ENCODE data around the gene KCP. TPM values are rescaled to one million over a fixed set of nuclear protein-coding genes. Genes with fewer than 3 reads are reported as not detected.

KCP gene
- polyA plus RNA-seq, 1 donor (not counting 4 experiments of a cell fraction or from before 2014, with no cell fraction given): not detected

GRCh38 chr7:128937647-128938543, 27.4 kb upstream of the KCP start, which contains the start of gene IRF5:
IRF5 (plus strand) TSS chr7:128937927; CDS start chr7:128942082, 4,155 bp downstream.
- Histone ChIP-seq H3K4me1 (ENCODE audit: control insufficient read depth, extremely low read depth, insufficient read depth, low read length) (no peaks in the 10 kb centered on the region), H3K27me3 (ENCODE audit: control insufficient read depth, extremely low read depth, insufficient read depth, low read length) (peaks cover 38% of the 10 kb centered on the region), H3K4me3 (ENCODE audit: control insufficient read depth in 2 of 3, extremely low read depth in 1 of 3, insufficient read depth in 2 of 3, low read depth in 1 of 3, low read length in 3 of 3) (peak within 1 kb of the TSS; percentile 49 to 73 (median 67)), H3K36me3 (ENCODE audit: control insufficient read depth in 2 of 2, extremely low read depth in 1 of 2, insufficient read depth in 2 of 2, low read length in 2 of 2) (no peaks in the 10 kb centered on the region), H4K20me1 (ENCODE audit: control insufficient read depth, extremely low read depth, insufficient read depth, low read length) (no peaks in the 10 kb centered on the region), H3K79me2 (ENCODE audit: control insufficient read depth, insufficient read depth, low read length) (no peaks in the 10 kb centered on the region), H3K27ac (ENCODE audit: control insufficient read depth, insufficient read depth, low read length) (no peak within 1 kb of the TSS), H3K4me2 (ENCODE audit: control insufficient read depth, extremely low read depth, insufficient read depth, low read depth, low read length) (peak within 1 kb of the TSS; percentile 88), H3K9me1 (ENCODE audit: control insufficient read depth, extremely low read depth, insufficient read depth, low read length) (no peaks in the 10 kb centered on the region), H3K9ac (ENCODE audit: control insufficient read depth, extremely low read depth, insufficient read depth, low read length) (peak within 1 kb of the TSS; percentile 52), H2AFZ (ENCODE audit: control insufficient read depth, low read length) (peak within 1 kb of the TSS; percentile 84), H3K9me3 (ENCODE audit: control insufficient read depth, low read depth, low read length) (no peaks in the 10 kb centered on the region)
- dilution Hi-C loops (cut with MboI; ENCODE audit: extremely low pct_ligation_motif_present, low sequenced_read_pairs): no loop called here
- FAIRE-seq (no peak), DNase-seq (ENCODE audit: low read depth, low spot score) (no peak)
- TF ChIP-seq EZH2 (IDR thresholded peaks at IDR 0.05; ENCODE audit: low read length): no peak

GRCh38 chr7:128937271-128937646, 26.8 kb upstream of the KCP start:
- peaks cover 38% of the 10 kb centered on the region for H3K27me3 ChIP-seq (ENCODE audit: control insufficient read depth, extremely low read depth, insufficient read depth, low read length)
- no peaks in the 10 kb centered on the region for H3K9me1 ChIP-seq (ENCODE audit: control insufficient read depth, extremely low read depth, insufficient read depth, low read length)
- H3K36me3 ChIP-seq (ENCODE audit: control insufficient read depth in 2 of 2, extremely low read depth in 1 of 2, insufficient read depth in 2 of 2, low read length in 2 of 2): no peaks in the 10 kb centered on the region
- H3K27ac ChIP-seq (ENCODE audit: control insufficient read depth, insufficient read depth, low read length): no peak overlapping the region
- DNase-seq (ENCODE audit: low read depth, low spot score): no peak
- dilution Hi-C loops (cut with MboI; ENCODE audit: extremely low pct_ligation_motif_present, low sequenced_read_pairs): no loop called here
- FAIRE-seq: no peak
- peak overlapping the region; percentile 84 for H2AFZ ChIP-seq (ENCODE audit: control insufficient read depth, low read length)
- H4K20me1 ChIP-seq (ENCODE audit: control insufficient read depth, extremely low read depth, insufficient read depth, low read length): no peaks in the 10 kb centered on the region
- H3K4me2 ChIP-seq (ENCODE audit: control insufficient read depth, extremely low read depth, insufficient read depth, low read depth, low read length): peak overlapping the region; percentile 88
- peak overlapping the region in 1 of 3 experiments; percentile 27 for H3K4me3 ChIP-seq (ENCODE audit: control insufficient read depth in 2 of 3, extremely low read depth in 1 of 3, insufficient read depth in 2 of 3, low read depth in 1 of 3, low read length in 3 of 3)
- no peak overlapping the region for H3K9ac ChIP-seq (ENCODE audit: control insufficient read depth, extremely low read depth, insufficient read depth, low read length)
- no peaks in the 10 kb centered on the region for H3K9me3 ChIP-seq (ENCODE audit: control insufficient read depth, low read depth, low read length)
- no peaks in the 10 kb centered on the region for H3K4me1 ChIP-seq (ENCODE audit: control insufficient read depth, extremely low read depth, insufficient read depth, low read length)
- TF ChIP-seq CTCF (optimal IDR thresholded peaks at IDR 0.05 in 1 of 3, IDR thresholded peaks at IDR 0.05 in 1 of 3, conservative IDR thresholded peaks at IDR 0.05 in 1 of 3; ENCODE audit: extremely low read depth in 1 of 3, insufficient read depth in 2 of 3, low read length in 3 of 3): no peak
- no peak for TF ChIP-seq EZH2 (IDR thresholded peaks at IDR 0.05; ENCODE audit: low read length)
- no peaks in the 10 kb centered on the region for H3K79me2 ChIP-seq (ENCODE audit: control insufficient read depth, insufficient read depth, low read length)

Measured in keratinocyte (primary cell).